Activated CD4-positive, alpha-beta T cell treated with anti-CD3 and anti-CD28 coated beads, Interleukin-2, amount 50 U/mL, for 48 hours (primary cell): Measurements from ENCODE around the gene DHDH.
"Not testable (repeated sequence)": the region's sequence is repeated elsewhere in the genome, so short reads cannot be mapped to it uniquely, and the experiment has no call there.

Experiments used
- DNase-seq, 2 experiments: peaks; one replicate each; pipeline ENCODE4 v3.0.0-alpha.2; 2020

Gene DHDH

GRCh38 chr19:48933382-48933932 is at the start of gene DHDH:
Gene DHDH, plus strand, starts transcription at chr19:48933699. Its CDS starts 23 bp downstream, at chr19:48933722.
- peak; percentile 77 to 83 for DNase-seq

- no peak for DNase-seq
Observed at GRCh38 chr19:48883726-48884125, 49.8 kb upstream of the DHDH start.

DNA sequence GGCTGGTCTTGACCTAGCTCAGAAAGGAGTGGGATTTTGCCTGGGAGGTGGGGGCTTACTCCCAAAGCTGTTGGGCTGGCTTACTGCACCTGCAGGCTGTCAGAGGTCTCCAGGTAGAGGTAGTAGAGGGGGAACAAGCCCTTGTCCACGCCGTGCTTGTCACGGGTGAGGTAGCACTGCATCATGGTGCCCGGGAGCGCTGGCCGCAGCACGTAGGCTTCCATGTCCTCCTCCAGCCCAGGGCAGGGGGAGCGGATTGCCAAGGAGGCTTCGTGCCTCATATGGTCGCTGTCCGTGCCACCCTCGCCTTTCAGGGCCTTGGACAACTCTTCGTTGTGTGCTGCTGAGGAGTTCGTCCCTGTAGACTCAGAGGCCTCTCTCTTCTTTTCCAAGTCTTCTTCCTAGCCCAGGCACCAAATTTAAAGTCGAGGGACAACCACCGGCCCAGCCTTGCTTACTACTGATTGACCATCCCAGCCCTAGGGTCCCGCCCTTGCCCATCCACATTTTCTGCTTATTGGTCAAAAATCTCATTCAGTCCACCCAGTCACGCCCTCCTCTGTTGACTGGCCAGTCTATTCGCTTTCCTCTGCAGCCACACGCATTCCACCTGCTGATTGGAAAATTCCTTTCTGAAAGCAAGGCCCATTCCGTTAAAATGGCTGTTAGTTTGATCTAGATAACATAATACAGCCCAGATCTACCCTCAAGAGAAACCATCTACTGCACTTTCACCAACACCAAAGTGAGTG is 45.5 kb upstream of the DHDH start:
- DNase-seq: no peak

GRCh38 chr19:48889496-48889895 is 44.0 kb upstream of the DHDH start:
- not testable (repeated sequence) for DNase-seq

GRCh38 chr19:48890551-48890950 is 42.9 kb upstream of the DHDH start:
- DNase-seq: no peak

GRCh38 chr19:48895226-48895625 is 38.3 kb upstream of the DHDH start:
- no peak for DNase-seq

DNA sequence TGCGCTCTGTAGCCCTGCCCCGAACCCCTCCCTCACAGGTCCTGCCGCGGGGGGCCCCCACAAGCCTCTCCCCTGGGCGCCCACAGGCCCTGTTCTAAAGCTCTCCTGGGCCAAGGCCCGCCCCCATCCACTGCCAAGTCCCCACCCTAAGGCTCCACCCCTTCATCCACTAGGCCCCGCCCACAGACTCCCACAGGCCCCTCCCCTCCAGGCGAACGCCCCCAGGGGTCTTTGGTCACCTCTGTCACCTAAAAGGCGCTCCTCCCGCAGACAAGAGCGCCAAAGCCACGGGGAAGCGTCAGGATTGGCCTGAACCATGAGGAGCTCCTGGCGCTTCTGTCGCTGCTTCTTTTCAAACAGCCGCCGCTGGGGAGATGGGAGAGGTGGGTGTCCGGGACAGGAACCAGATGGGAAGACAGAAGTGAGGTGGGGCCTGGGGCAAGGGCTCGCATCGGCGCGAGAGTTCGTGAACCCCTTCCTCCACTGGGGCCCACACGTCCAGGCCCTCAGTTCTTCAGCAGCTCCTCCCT is 37.2 kb upstream of the DHDH start:
- DNase-seq: peak; percentile 42 to 52

DNA sequence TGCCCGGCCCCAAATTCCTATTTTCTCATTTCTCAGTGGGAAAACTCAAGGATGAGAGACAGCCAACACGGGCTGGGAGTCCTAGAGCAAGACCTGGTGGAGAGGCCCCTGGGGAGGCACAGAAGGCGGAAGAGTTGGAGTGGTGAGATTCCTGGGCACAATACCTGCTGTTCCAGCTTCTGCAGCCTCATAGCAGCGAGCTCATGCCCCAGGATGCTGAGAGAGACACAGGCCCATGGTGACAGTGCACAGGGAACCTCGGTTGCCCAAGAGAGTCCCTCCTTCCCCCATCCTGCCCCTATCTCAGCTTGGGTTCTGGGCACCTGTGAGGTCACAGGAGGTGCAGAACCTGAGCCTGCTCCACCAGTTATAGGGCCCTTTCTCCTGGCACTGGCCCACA is 36.3 kb upstream of the DHDH start:
- DNase-seq: no peak

GRCh38 chr19:48899386-48899749 is 34.1 kb upstream of the DHDH start:
- not testable (repeated sequence) for DNase-seq

DNA sequence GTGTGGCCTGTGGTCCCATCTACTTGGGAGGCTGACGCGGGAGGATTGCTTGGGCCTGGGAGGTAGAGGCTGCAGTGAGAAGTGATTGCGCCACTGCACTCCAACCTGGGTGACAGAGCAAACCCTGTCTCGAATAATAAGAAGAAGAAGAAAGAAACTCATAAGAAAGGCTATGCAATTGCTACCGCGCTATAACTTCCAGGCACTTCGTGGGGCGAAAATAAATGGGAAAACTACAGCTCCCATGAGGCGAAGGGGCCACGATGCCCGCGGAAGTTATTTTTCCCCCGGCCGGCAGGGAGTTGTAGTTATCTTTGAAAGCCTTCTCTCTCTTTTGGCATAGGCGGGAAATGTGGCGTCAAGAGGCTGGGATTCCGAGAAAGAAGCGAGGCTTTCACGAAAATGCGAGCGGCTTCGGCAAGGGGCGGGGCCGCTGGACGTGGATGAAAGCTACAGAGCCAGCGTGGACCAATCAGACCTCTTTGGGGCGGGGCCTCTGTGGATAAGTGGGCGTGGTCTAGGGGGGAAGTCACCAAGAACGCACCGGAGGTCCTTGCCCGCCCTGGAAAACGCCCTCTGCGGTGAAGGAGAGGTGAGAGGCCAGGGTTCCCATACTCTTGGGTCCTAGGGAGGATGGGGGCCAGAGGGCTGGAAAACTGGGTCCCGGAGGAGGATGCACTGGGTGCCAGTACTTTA is 33.6 kb upstream of the DHDH start, which contains the start of gene NUCB1:
TSS of gene NUCB1 (plus strand) at position 532 of the 696 bp plus-strand sequence. CDS start 485 bp downstream, outside the sequence.
- DNase-seq: peak; percentile 100

DNA sequence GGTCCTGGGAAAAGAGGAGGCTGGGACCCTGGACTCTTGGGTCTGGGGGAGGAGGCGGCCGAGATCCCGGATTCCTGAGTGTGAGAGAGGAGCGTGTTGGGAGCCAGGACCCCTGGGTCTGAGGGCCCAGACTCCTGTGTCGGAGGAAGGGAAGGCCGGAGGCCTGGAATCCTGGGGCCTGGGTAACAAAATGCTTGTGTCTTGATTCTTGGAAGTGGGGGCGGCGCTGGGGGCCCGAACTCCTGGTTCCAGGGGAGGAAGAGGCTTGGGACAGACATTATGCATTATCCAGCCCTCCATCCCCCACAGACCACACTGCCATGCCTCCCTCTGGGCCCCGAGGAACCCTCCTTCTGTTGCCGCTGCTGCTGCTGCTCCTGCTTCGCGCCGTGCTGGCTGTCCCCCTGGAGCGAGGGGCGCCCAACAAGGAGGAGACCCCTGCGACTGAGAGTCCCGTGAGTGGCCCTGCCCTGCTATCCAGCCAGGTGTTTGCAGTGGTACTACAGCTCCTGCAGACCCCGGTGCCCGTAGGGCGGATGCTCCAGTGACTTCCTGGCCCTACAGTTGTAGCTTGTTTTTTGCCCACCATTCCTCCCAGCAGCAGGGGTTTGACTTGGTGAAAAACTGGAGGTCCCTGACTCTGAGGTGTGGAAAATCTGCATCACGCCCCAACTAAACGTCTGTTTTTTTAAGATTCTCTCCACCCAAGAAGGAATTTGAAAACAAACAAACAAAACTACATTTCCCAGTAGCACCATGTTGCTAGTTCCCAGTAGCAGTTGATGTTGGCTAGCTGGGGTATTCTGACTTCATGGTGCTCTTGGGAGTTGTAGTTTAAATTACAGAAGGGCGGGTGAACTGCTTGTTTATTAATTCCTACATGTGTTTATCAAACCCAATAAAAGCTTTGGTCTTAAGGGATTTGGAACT is 32.8 kb upstream of the DHDH start:
- DNase-seq: peak in 1 of 2 experiments; percentile 30

DNA sequence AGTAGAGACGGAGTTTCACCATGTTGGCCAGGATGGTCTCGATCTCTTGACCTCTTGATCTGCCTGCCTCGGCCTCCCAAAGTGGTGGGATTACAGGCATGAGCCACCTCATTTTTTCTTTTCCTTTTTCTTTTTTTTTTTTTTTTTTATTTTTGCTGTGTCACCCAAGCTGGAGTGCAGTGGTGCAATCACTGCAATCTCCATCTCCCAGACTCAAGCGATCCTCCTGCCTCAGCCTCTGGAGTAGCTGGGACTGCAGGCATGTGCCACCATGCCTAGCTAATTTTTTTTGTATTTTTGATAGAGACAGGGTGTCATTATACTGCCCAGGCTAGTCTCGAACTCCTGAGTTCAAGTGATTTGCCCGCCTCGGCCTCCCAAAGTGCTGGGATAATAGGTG is 31.2 kb upstream of the DHDH start:
- not testable (repeated sequence) for DNase-seq

- not testable (repeated sequence) for DNase-seq
Observed at GRCh38 chr19:48903788-48904187, 29.7 kb upstream of the DHDH start.

GRCh38 chr19:48905664-48906063 is 27.8 kb upstream of the DHDH start:
- DNase-seq: no peak

DNA sequence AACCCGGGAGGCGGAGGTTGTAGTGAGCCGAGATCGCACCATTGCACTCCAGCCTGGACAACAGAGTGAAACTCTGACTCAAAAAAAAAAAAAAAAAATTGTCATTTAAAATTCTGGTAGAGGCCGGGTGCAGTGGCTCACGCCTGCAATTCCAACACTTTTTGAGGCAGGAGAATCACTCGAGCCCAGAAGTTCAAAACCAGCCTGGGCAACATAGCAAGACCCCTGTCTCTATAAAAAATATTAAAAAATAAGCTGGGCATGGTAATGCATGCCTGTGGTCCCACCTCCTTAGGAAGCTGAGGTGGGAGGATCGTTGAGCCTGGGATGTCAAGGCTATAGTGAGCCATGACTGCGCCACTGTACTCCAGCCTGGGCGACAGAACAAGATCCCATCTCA is 27.2 kb upstream of the DHDH start:
- DNase-seq: no peak

DNA sequence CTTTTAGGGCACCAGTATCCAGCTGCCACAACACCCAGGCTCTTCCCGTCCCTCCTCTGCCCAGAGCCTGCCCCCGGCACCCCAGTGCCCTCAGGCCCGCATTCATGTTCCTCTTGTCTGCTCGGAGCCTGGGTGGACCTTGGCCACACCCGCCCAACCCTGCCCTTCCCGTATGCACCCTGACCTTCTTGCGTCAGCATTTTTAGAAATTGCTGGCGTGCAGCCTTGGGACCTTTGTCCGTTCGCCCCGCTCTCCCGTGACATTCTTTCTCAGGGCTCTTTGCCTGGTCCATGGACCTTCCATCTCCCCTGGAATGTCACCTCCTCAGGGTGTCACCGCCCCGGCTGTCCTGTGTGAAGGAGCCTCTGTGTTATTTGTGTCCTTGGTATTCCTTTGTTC is 25.8 kb upstream of the DHDH start:
- no peak for DNase-seq

GRCh38 chr19:48909424-48910077 is 23.9 kb upstream of the DHDH start:
- not testable (repeated sequence) for DNase-seq

- DNase-seq: no peak
Observed at GRCh38 chr19:48910803-48911202, 22.7 kb upstream of the DHDH start.

GRCh38 chr19:48913114-48913889 is 20.2 kb upstream of the DHDH start:
- DNase-seq: no peak

GRCh38 chr19:48914181-48914580 is 19.3 kb upstream of the DHDH start:
- DNase-seq: no peak

DNA sequence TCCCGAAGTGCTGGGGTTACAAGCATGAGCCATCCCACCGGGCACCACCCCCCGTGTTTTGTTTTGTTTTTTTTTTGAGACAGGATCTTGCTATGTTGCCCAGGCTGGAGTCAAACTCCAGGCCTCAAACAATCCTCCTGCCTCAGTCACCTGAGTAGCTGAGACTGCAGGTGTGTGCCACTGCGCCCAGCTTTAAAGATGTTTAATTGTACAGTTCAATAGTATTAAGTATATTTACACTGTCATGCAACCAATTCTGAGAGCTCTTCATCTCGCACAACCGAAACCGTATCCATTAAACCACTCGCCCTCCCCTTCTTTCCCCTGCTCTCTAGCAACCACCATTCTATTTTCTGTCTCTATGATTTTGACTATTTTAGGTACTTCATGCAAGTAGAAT is 17.7 kb upstream of the DHDH start:
- DNase-seq: no peak
